ENCODE results near the gene SSBP3.
"Not testable (repeated sequence)": the region's sequence is repeated elsewhere in the genome, so short reads cannot be mapped to it uniquely, and the experiment has no call there.

SSBP3 gene

GRCh38 chr1:54390655-54391054 lies 15.5 kb downstream of the SSBP3 start:
- peaks cover 42% of the 10 kb centered on the region for H3K4me1 Mint-ChIP-seq
- no peaks in the 10 kb centered on the region for H3K27me3 Mint-ChIP-seq
- H3K9me3 Mint-ChIP-seq = no peaks in the 10 kb centered on the region
- no peak overlapping the region for H3K27ac Mint-ChIP-seq
- H3K4me3 Mint-ChIP-seq = no peak overlapping the region
- DNase-seq (no peak), ATAC-seq (no peak)

GRCh38 chr1:54389608-54390007 lies 16.6 kb downstream of the SSBP3 start:
- not testable (repeated sequence) for H3K4me3 Mint-ChIP-seq, ATAC-seq, H3K9me3 Mint-ChIP-seq, H3K27me3 Mint-ChIP-seq, DNase-seq, H3K27ac Mint-ChIP-seq
- peaks cover 45% of the 10 kb centered on the region for H3K4me1 Mint-ChIP-seq

DNA sequence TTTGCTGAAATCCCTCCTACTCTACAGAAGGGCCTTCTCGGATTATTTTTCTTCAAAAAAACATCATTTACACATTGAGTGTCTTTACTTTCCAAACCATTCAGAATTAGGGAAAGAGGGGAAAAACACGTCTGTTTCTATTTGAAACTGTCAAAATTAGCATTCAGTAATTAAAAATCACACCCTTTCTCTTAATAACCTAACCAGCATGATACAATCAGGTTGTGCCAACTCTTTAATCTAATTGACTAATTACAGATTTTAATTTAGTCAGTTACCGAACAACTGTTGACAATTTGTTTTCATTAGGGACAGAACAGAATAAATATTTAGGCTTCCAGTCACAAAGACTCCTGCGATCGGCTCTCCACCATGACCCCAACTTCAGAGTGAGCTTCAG lies 18.8 kb downstream of the SSBP3 start:
- Mint-ChIP-seq H3K4me1 (peaks cover 66% of the 10 kb centered on the region), H3K27ac (no peak overlapping the region), H3K27me3 (no peaks in the 10 kb centered on the region), H3K4me3 (no peak overlapping the region), H3K9me3 (no peaks in the 10 kb centered on the region)
- ATAC-seq = no peak
- DNase-seq = no peak

DNA sequence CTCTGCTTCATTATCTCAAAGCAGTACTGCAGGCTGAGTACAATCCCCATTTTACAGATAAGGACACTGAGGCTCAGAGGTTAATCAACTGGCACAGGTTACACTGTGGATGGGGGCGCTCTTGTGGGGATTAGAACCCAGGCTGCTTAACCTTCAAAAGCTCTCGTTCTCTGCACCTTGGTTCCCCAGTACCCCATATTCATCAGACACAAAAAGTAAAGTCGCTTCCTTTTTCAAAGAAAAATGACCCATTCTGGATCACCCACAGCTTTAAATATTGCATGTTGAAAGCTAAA lies 20.5 kb downstream of the SSBP3 start:
- H3K9me3 Mint-ChIP-seq = no peaks in the 10 kb centered on the region
- no peak overlapping the region for H3K4me3 Mint-ChIP-seq
- peaks cover 73% of the 10 kb centered on the region for H3K4me1 Mint-ChIP-seq

GRCh38 chr1:54384918-54385726 lies 21.1 kb downstream of the SSBP3 start:
- DNase-seq (no peak), ATAC-seq (no peak)
- H3K27me3 Mint-ChIP-seq = no peaks in the 10 kb centered on the region
- no peak overlapping the region for H3K4me3 Mint-ChIP-seq
- peak overlapping the region in 1 of 2 donors; percentile 7 for H3K27ac Mint-ChIP-seq
- H3K4me1 Mint-ChIP-seq = peaks cover 73% of the 10 kb centered on the region
- no peaks in the 10 kb centered on the region for H3K9me3 Mint-ChIP-seq

More for the DNA sequence above, 20.5 kb downstream of the SSBP3 start:
- Mint-ChIP-seq H3K27ac (no peak overlapping the region), H3K27me3 (no peaks in the 10 kb centered on the region)
- no peak for DNase-seq
- no peak for ATAC-seq

DNA sequence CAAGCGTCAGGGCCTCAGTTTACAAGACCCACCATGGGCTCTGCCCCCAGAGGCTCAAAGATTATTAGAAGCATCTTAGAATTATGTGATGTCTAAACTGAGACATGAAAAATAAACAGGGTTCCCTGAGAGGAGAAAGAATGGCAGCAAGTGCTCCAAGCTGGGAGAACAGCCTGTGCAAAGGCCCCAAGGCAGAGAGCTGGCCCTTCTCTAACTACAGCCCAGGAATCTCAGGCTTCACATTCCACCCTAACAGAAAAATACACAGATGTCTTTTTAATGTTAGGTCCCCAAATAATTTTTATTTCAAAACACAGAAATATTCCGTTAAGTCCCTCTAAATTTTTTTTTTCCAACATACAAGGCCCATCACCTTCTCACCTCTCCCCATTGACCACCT lies 21.7 kb downstream of the SSBP3 start:
- DNase-seq = no peak
- Mint-ChIP-seq H3K27me3 (no peaks in the 10 kb centered on the region), H3K4me3 (no peak overlapping the region), H3K27ac (no peak overlapping the region), H3K9me3 (no peaks in the 10 kb centered on the region), H3K4me1 (peaks cover 78% of the 10 kb centered on the region)
- no peak for ATAC-seq

GRCh38 chr1:54381524-54381923 lies 24.7 kb downstream of the SSBP3 start:
- Mint-ChIP-seq H3K4me1 (peaks cover 89% of the 10 kb centered on the region), H3K4me3 (peak overlapping the region; percentile 44 to 71), H3K27ac (no peak overlapping the region), H3K27me3 (no peaks in the 10 kb centered on the region), H3K9me3 (no peaks in the 10 kb centered on the region)
- DNase-seq (peak; percentile 23 to 41), ATAC-seq (peak; percentile 37)

- Mint-ChIP-seq H3K4me1 (peaks cover 95% of the 10 kb centered on the region), H3K27me3 (no peaks in the 10 kb centered on the region), H3K9me3 (no peaks in the 10 kb centered on the region), H3K27ac (no peak overlapping the region), H3K4me3 (peak overlapping the region; percentile 42 to 45)
- peak; percentile 59 for ATAC-seq
- peak; percentile 36 to 69 for DNase-seq
Observed at GRCh38 chr1:54380290-54380882, 25.8 kb downstream of the SSBP3 start.

GRCh38 chr1:54379555-54380289 lies 26.5 kb downstream of the SSBP3 start:
- Mint-ChIP-seq H3K9me3 (no peaks in the 10 kb centered on the region), H3K27me3 (no peaks in the 10 kb centered on the region), H3K4me1 (peaks cover 95% of the 10 kb centered on the region), H3K27ac (no peak overlapping the region), H3K4me3 (no peak overlapping the region)
- ATAC-seq (no peak), DNase-seq (no peak)

DNA sequence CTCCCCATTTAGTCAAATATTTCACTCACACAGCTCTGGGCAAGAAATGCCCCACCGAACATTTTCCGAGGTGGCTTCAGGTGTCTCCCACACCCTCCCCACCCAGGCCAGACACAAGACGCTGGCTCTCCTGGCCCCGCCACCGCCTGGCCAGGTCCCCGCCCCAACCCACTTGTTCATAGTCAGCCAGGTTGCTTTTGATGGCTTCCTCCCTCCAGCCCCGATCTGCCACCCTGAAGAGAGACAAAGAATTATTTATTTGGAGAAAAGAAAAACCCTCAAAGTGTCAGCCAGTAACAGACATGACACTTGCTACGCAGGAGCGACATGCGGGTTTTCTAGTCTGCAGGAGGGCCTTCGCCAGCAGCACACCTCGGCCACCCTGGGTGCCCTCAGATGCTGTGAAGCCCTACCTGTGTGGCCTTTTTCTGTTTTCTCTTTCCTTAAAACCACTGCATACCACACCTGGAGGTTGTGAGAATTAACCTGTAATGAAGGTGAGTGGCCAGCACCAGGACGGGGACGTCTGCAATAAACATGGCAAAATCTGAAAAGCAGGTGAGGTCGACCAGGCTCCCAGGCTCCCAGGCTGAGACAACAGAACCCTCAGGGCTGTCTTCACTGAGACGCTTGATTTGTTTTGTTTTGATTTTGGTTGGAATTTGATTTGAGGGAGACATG lies 27.2 kb downstream of the SSBP3 start:
- H3K4me3 Mint-ChIP-seq = no peak overlapping the region
- no peaks in the 10 kb centered on the region for H3K27me3 Mint-ChIP-seq
- peak overlapping the region in 1 of 2 donors; percentile 31 for H3K27ac Mint-ChIP-seq
- DNase-seq (no peak), ATAC-seq (no peak)
- H3K4me1 Mint-ChIP-seq = peaks cover 95% of the 10 kb centered on the region
- no peaks in the 10 kb centered on the region for H3K9me3 Mint-ChIP-seq

GRCh38 chr1:54378157-54378873 lies 27.9 kb downstream of the SSBP3 start:
- H3K27me3 Mint-ChIP-seq = no peaks in the 10 kb centered on the region
- no peak for DNase-seq
- peaks cover 95% of the 10 kb centered on the region for H3K4me1 Mint-ChIP-seq
- no peak overlapping the region for H3K4me3 Mint-ChIP-seq
- H3K9me3 Mint-ChIP-seq = no peaks in the 10 kb centered on the region
- ATAC-seq = no peak
- no peak overlapping the region for H3K27ac Mint-ChIP-seq

GRCh38 chr1:54377040-54377691 lies 29.0 kb downstream of the SSBP3 start:
- Mint-ChIP-seq H3K27ac (peak overlapping the region in 1 of 2 donors; percentile 14), H3K9me3 (no peaks in the 10 kb centered on the region), H3K4me3 (peak overlapping the region; percentile 46 to 71), H3K4me1 (peaks cover 97% of the 10 kb centered on the region), H3K27me3 (no peaks in the 10 kb centered on the region)
- ATAC-seq (peak; percentile 36), DNase-seq (no peak)

DNA sequence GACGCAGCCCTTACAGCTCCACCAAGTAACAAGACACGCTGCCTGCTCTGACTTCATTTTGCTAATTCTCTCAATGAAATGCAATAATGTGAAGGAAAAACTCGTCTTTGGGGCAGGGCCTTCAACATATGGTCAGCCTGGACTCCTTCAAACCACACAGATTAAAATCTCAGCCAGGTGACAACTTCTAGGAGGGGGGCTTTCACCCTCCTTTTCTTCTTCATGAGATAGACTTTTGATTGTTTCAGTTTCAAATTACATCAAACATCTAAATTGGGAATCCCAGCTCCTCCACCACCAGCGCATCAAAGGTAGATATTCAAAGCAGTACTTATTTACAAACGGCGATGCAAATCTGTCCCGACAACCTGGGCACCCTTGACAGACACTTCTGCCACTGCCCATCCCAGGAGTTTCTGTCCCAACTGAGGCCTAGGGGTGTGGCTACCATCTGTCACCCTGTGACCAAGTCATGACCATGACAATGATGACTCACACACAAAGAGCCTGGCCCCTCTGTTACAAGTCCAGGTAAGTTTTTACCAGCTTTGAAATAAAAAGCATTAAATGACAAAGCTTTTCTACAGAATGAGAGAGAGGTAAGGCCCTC lies 29.7 kb downstream of the SSBP3 start:
- no peaks in the 10 kb centered on the region for H3K9me3 Mint-ChIP-seq
- ATAC-seq (peak; percentile 73), DNase-seq (peak; percentile 26 to 56)
- H3K4me1 Mint-ChIP-seq = peaks cover 100% of the 10 kb centered on the region
- peak overlapping the region in 1 of 2 donors; percentile 14 for H3K27ac Mint-ChIP-seq
- H3K4me3 Mint-ChIP-seq = peak overlapping the region; percentile 42 to 71
- no peaks in the 10 kb centered on the region for H3K27me3 Mint-ChIP-seq

GRCh38 chr1:54375712-54376429 lies 30.3 kb downstream of the SSBP3 start:
- no peaks in the 10 kb centered on the region for H3K9me3 Mint-ChIP-seq
- H3K27me3 Mint-ChIP-seq = no peaks in the 10 kb centered on the region
- H3K27ac Mint-ChIP-seq = peak overlapping the region in 1 of 2 donors; percentile 7
- H3K4me3 Mint-ChIP-seq = peak overlapping the region; percentile 42 to 71
- no peak for DNase-seq
- no peak for ATAC-seq
- H3K4me1 Mint-ChIP-seq = peaks cover 100% of the 10 kb centered on the region

All from stimulated activated naive CD8-positive, alpha-beta T cell treated with anti-CD3 and anti-CD28 coated beads, Interleukin-15, amount 100 ng/mL, for 72 hours (primary cell).